Effector memory CD8-positive, alpha-beta T cell (primary cell): ENCODE data around the gene CHRNA4.

Experiments used
- ATAC-seq: fragments of 150-1000 bp; cut with Tn5 transposase; replicated peaks from 2 replicates; pipeline ENCODE4 v1.10.0; 2021; ENCODE audit warnings: mild to moderate bottlenecking, moderate library complexity
- DNase-seq, 3 experiments: peaks; one replicate each; pipeline ENCODE4 v3.0.0; 2021
- H3K27ac Mint-ChIP-seq, 2 donors: one replicate each; pipeline ENCODE4 v1.8.0; 2022; ENCODE audit warnings: mild to moderate bottlenecking in 2 of 2, mixed read lengths in 2 of 2, moderate library complexity in 2 of 2
- H3K27me3 Mint-ChIP-seq, 2 donors: one replicate each; pipeline ENCODE4 v1.8.0; 2022; ENCODE audit warnings: mixed read lengths in 2 of 2
- H3K36me3 Mint-ChIP-seq: one replicate; pipeline ENCODE4 v1.8.0; 2022; ENCODE audit warnings: mild to moderate bottlenecking, moderate library complexity, mixed read lengths; ENCODE audit not compliant: insufficient read depth
- H3K4me1 Mint-ChIP-seq, 2 donors: one replicate each; pipeline ENCODE4 v1.8.0; 2022; ENCODE audit warnings: low read depth in 2 of 2, mixed read lengths in 2 of 2
- H3K4me3 Mint-ChIP-seq, 2 donors: one replicate each; pipeline ENCODE4 v1.8.0; 2022; ENCODE audit warnings: mild to moderate bottlenecking in 2 of 2, mixed read lengths in 2 of 2, moderate library complexity in 2 of 2
- H3K9me3 Mint-ChIP-seq, 2 donors: one replicate each; pipeline ENCODE4 v1.8.0; 2022; ENCODE audit warnings: mixed read lengths in 2 of 2

CHRNA4 gene

DNA sequence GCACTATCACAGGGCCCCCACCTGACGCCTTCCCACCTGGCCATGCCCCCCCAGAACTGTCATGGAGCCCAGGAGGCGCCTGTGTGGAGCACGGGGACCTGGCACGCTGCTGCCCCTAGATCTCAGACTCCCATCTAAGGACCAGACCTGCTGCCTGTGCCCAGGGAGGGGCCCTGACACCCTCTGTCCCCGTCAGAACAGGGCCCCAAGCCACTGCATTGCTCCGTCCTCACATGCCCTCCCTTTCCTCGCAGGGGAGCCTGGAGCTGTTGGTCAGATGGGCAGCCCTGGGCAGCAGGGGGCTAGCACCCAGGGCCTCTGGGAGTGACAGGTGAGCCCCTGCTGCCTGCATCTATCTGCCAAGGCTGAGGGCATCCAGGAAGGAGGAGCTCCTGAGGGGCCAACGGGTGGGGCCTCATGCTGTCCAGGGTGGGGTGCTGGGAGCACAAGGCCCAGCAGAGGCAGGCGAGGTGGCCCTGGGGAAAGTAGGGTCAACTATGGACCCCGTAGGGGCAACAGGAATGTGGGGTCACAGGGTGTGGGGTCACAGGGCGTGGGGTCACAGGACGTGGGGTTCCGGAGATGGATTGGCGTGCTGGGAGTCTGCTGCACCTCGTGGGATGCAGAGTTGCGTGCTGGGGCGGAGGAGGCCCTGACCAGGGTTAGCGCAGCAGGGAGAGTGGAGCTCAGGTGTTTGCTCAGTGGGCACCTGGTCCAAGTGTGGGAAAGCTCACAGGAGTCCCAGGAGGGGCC, 31.6 kb downstream of the CHRNA4 start:
- Mint-ChIP-seq H3K4me1 (peaks cover 0 to 10% of the 10 kb centered on the region in 2 donors), H3K9me3 (peaks cover 0 to 8% of the 10 kb centered on the region in 2 donors), H3K27me3 (peaks cover 11 to 21% of the 10 kb centered on the region in 2 donors), H3K4me3 (no peak overlapping the region), H3K36me3 (peaks cover 2% of the 10 kb centered on the region), H3K27ac (peak overlapping the region in 1 of 2 donors; percentile 65)
- DNase-seq: no peak
- no peak for ATAC-seq

DNA sequence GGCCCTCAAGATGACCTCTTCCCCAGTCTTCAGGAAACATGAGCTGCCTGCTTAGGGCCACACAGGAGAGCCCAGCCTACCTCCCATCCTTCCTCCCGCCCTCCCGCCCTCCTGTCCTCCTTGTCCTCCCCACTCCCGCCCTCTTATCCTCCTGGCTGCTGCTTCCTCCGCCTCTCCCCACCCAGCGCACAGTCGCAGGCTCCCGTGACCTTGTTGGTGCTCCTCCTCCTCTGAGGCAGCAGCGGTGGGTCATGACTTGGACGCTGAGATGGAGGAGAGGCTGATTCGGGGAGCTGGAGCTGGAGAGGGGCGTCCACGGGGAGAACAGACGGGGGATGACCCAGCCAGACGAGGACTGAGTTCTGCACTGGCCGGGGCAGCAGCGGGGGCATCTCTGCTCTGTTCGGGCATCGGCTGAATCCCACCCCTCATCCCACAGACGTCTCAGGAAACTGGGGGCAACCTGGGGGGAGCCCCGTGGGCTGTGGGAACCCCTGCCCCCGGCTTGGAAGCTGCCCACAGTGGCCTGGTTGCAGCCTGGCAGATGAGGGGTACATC, 32.4 kb downstream of the CHRNA4 start:
- Mint-ChIP-seq H3K27me3 (peaks cover 5 to 19% of the 10 kb centered on the region in 2 donors), H3K4me1 (peaks cover 0 to 10% of the 10 kb centered on the region in 2 donors), H3K27ac (peak overlapping the region in 1 of 2 donors; percentile 65), H3K9me3 (peaks cover 0 to 8% of the 10 kb centered on the region in 2 donors), H3K4me3 (no peak overlapping the region), H3K36me3 (peaks cover 2% of the 10 kb centered on the region)
- ATAC-seq (no peak), DNase-seq (no peak)

- no peak for ATAC-seq
- H3K27ac Mint-ChIP-seq: peak overlapping the region in 1 of 2 donors; percentile 92
- DNase-seq: no peak
- peaks cover 0 to 8% of the 10 kb centered on the region in 2 donors for H3K9me3 Mint-ChIP-seq
- H3K4me1 Mint-ChIP-seq: peaks cover 0 to 10% of the 10 kb centered on the region in 2 donors
- H3K4me3 Mint-ChIP-seq: no peak overlapping the region
- peaks cover 2% of the 10 kb centered on the region for H3K36me3 Mint-ChIP-seq
- H3K27me3 Mint-ChIP-seq: peaks cover under 1 to 19% of the 10 kb centered on the region in 2 donors
These were observed 33.0 kb downstream of the CHRNA4 start for GRCh38 chr20:63328026-63328700.

GRCh38 chr20:63327231-63327745, 33.9 kb downstream of the CHRNA4 start:
- no peak overlapping the region for H3K4me3 Mint-ChIP-seq
- DNase-seq (no peak), ATAC-seq (peak; percentile 31)
- peaks cover 0 to 20% of the 10 kb centered on the region in 2 donors for H3K27me3 Mint-ChIP-seq
- peaks cover 0 to 8% of the 10 kb centered on the region in 2 donors for H3K9me3 Mint-ChIP-seq
- H3K36me3 Mint-ChIP-seq: peaks cover 5% of the 10 kb centered on the region
- peak overlapping the region; percentile 74 to 92 for H3K27ac Mint-ChIP-seq
- peaks cover 0 to 10% of the 10 kb centered on the region in 2 donors for H3K4me1 Mint-ChIP-seq

DNA sequence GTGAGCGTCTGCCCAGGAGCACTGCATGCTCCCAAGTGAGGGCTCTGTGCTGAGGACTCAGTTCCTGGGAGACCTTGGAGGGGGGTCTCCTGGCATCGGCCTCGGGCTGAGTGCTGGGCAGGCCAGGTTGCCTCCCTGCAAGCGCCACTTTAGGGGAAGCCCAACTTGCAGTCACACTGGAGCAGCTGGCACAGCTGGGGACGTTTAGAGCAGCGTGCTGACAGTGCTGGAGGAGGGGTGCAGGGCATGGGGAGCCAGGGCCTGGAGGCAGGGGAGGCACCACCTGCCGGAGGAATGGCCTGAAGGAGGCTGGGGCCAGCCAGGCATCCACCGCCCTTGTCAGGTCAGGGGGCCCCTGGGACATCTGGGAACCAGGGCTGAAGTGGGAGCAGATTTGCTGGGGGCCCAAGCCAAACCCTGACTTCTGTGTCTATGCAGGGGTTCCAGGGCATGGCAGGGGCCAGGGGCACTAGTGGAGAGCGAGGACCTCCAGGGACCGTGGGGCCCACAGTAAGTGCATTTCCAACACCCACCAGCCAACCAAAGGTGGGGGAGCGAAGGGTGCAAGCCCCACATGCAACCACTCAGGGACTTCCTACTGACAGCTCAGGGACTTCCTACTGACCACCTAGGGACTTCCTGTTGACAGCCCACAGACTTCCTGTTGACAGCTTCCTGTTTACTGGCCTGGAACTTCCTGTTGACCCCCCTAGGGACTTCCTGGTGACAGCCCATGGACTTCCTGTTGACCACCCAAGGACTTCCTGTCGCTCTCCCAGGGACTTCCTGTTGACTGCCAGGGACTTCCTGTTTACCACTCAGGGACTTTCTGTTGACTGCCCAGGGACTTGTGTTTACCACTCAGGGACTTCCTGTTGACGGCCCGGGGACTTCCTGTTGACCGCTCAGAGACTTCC, 34.6 kb downstream of the CHRNA4 start:
- Mint-ChIP-seq H3K4me1 (peaks cover 0 to 10% of the 10 kb centered on the region in 2 donors), H3K9me3 (peaks cover 0 to 2% of the 10 kb centered on the region in 2 donors), H3K36me3 (peaks cover 6% of the 10 kb centered on the region), H3K27me3 (peaks cover 0 to 14% of the 10 kb centered on the region in 2 donors), H3K27ac (peak overlapping the region; percentile 74 to 92), H3K4me3 (no peak overlapping the region)
- DNase-seq: no peak
- ATAC-seq: peak; percentile 16

DNA sequence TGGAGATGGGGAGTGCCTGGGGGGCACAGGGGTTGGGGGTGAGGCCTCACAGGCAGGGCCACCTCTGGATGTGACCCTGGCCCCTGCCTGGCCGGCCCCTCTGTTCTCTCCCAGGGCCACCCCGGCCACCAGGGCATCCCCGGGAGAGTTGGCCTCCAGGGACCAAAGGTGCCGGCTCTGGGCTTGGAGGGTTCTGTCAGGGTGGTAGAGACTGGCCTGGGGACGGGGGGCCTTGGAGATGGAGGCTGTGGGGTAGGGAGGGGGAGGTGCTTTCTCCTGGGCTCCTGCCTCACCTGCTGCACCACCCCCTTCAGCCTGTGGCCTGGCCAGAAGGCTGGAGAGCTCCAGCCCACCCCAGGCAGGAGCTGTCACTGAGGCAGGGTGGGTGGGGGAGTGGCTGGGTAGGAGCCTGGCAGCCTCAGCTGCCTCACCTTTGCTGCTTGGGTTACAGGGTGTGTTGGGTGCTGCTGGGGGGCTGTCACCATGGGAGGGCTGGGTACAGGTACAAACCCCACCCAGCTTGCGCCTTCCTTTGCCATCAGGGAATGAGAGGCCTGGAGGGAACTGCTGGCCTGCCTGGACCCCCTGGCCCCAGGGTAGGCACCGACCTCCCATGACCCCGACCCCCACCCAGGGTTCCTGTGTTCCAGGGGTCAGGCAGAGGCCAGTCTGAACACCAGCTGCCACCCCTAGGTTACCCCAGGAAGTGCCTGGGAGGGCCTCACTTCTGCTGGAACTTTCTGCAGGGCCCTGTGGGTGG, 35.4 kb downstream of the CHRNA4 start:
- H3K4me1 Mint-ChIP-seq: peaks cover 0 to 10% of the 10 kb centered on the region in 2 donors
- DNase-seq: no peak
- H3K4me3 Mint-ChIP-seq: no peak overlapping the region
- H3K27me3 Mint-ChIP-seq: peaks cover 0 to 19% of the 10 kb centered on the region in 2 donors
- no peak for ATAC-seq
- peaks cover 6% of the 10 kb centered on the region for H3K36me3 Mint-ChIP-seq
- no peaks in the 10 kb centered on the region for H3K9me3 Mint-ChIP-seq
- H3K27ac Mint-ChIP-seq: peak overlapping the region; percentile 49 to 92

GRCh38 chr20:63325021-63325471, 36.1 kb downstream of the CHRNA4 start:
- Mint-ChIP-seq H3K36me3 (peaks cover 3% of the 10 kb centered on the region), H3K27me3 (peaks cover 0 to 19% of the 10 kb centered on the region in 2 donors), H3K4me1 (peaks cover 0 to 10% of the 10 kb centered on the region in 2 donors), H3K4me3 (no peak overlapping the region), H3K9me3 (no peaks in the 10 kb centered on the region), H3K27ac (peak overlapping the region; percentile 10 to 29)
- DNase-seq (no peak), ATAC-seq (no peak)

GRCh38 chr20:63323357-63323981, 37.7 kb downstream of the CHRNA4 start:
- Mint-ChIP-seq H3K4me3 (no peak overlapping the region), H3K9me3 (no peaks in the 10 kb centered on the region), H3K27ac (no peak overlapping the region), H3K4me1 (peaks cover 0 to 6% of the 10 kb centered on the region in 2 donors), H3K27me3 (peaks cover 0 to 28% of the 10 kb centered on the region in 2 donors), H3K36me3 (peaks cover 3% of the 10 kb centered on the region)
- ATAC-seq (no peak), DNase-seq (no peak)

GRCh38 chr20:63322933-63323273, 38.2 kb downstream of the CHRNA4 start:
- ATAC-seq: no peak
- Mint-ChIP-seq H3K27me3 (peaks cover 0 to 28% of the 10 kb centered on the region in 2 donors), H3K4me3 (no peak overlapping the region), H3K9me3 (no peaks in the 10 kb centered on the region), H3K36me3 (peaks cover 3% of the 10 kb centered on the region), H3K27ac (no peak overlapping the region), H3K4me1 (peaks cover 0 to 6% of the 10 kb centered on the region in 2 donors)
- DNase-seq: no peak

DNA sequence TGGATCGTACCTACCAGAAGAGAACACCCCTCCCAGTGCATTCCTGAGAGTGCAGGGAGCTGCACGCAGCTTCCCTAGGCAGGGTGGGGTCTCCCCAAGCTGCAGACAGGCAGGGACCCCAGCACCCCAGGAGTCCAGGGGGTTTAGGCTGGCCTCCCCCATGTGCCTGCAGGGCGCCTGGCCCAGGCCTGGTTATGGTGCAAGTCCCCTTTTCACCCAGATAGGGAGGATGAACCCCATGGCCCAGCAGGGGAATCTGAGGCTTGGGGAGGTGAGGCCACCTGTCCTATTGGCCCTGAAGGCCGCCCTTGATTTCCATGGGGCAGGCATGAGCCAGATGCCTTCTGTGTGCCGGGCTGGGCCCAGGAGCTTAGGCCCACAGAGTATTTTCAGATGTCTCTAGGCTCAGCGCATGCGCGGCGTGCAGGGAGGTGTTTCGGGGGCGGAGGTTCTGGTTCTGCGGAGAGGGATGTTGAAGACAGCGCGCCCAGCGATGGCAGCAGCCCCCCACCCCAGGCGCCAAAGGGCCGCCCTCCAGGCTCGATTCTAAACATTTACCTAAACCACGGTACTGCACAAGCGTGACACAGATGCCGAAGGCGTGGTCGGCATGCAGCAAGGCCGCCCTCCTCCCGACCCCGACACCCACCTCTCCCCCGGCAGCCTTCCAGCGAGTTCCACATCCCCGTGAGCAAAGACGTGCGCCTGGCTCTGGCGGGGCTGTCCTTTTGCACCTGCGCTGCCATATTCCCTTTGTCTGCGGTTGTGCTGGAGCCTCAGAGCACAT, 38.8 kb downstream of the CHRNA4 start:
- peaks cover 3% of the 10 kb centered on the region for H3K36me3 Mint-ChIP-seq
- no peak overlapping the region for H3K4me3 Mint-ChIP-seq
- H3K9me3 Mint-ChIP-seq: no peaks in the 10 kb centered on the region
- H3K4me1 Mint-ChIP-seq: peaks cover 0 to 6% of the 10 kb centered on the region in 2 donors
- peaks cover 0 to 28% of the 10 kb centered on the region in 2 donors for H3K27me3 Mint-ChIP-seq
- no peak for ATAC-seq
- DNase-seq: no peak
- no peak overlapping the region for H3K27ac Mint-ChIP-seq

DNA sequence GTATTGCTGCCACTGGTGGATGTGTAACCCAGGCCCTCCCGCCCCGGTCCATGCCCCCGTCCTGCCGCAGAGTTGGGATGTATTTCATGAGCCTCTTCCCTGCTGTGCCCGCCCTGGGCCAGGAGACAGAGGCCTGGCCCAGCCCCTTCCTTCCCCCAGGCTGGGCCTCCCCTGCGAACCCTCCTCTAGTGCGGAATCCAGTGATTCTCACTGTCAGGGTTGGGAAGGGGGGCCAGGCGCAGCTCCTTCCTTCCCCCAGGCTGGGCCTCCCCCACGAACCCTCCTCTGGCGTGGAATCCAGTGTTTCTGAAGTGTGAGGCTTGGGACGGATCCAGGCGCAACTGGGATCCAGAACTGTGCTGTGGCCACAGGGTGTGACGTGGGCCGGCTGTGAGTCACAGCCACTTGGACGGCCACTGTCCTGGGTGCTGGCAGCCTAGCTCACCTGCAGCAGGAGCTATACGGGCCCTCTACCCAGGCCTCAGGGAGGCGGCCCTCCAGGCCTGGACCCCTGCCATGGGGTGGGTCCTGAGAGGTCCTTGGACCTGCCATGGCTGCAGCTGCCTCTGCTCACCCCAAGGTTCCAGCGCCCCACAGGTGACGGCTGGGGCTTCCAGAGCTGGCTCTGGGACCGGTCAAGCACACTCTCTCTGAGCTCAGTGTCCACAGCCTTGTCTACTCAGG, 39.9 kb downstream of the CHRNA4 start:
- H3K36me3 Mint-ChIP-seq: peaks cover 3% of the 10 kb centered on the region
- no peaks in the 10 kb centered on the region for H3K9me3 Mint-ChIP-seq
- peaks cover 0 to 3% of the 10 kb centered on the region in 2 donors for H3K4me1 Mint-ChIP-seq
- DNase-seq: no peak
- peaks cover 0 to 28% of the 10 kb centered on the region in 2 donors for H3K27me3 Mint-ChIP-seq
- no peak overlapping the region for H3K27ac Mint-ChIP-seq
- ATAC-seq: no peak
- no peak overlapping the region for H3K4me3 Mint-ChIP-seq
